Endothelial cell of umbilical vein (primary cell): ENCODE measurements around the gene SLF2. TPM values are rescaled to one million over a fixed set of nuclear protein-coding genes. Genes with fewer than 3 reads are reported as not detected.

ENCODE experiments used
- BruUV-seq: library from RNA; stranded (reverse); fragments of 400-500 nt; replicated peaks from 2 replicates; lab custom pipeline; 2021; lab: Mats Ljungman, UMichigan
- CTCF ChIA-PET: fragments of 300-600, 350-600 bp; sonication (Branson Sonifier 250); formaldehyde crosslinking; loops from one replicate; lab custom pipeline; 2021; ENCODE audit warnings: antibody characterized with exemption, inconsistent platforms; lab: Charles Lee
- POLR2A ChIA-PET: fragments of 300-600, 350-600 bp; sonication (Branson Sonifier 250); formaldehyde crosslinking; loops from one replicate; lab custom pipeline; 2021; ENCODE audit warnings: antibody characterized with exemption, inconsistent platforms; lab: Charles Lee
- DNase-seq: peaks from one replicate; pipeline ENCODE4 v3.0.0-alpha.2; 2011; ENCODE audit warnings: low read depth, low spot score
- FAIRE-seq: peaks from 2 replicates; lab custom pipeline; 2011; peaks lifted over from hg19 to GRCh38; lab: Jason Lieb, UNC
- H2AFZ ChIP-seq: 2 replicates; pipeline ENCODE4 v1.6.0; 2012; ENCODE audit warnings: low read depth, low read length, control low read depth, inconsistent platforms
- H3K27ac ChIP-seq: 2 replicates; pipeline ENCODE4 v1.5.1; 2011; ENCODE audit warnings: low read depth, mild to moderate bottlenecking, control low read depth, low read length, moderate library complexity; ENCODE audit not compliant: insufficient read depth
- H3K27me3 ChIP-seq, 2 experiments: 2 replicates each; pipeline versions ENCODE4 v1.6.0 to v1.6.1; 2011; ENCODE audit warnings: low read length in 2 of 2, mixed read lengths in 1 of 2; ENCODE audit not compliant: control insufficient read depth in 2 of 2, insufficient read depth in 2 of 2
- H3K36me3 ChIP-seq, 2 experiments: 2 replicates in 1 of 2; 3 replicates in 1 of 2; pipeline ENCODE4 v1.5.1; 2011; ENCODE audit warnings: low read length in 2 of 2, mild to moderate bottlenecking in 1 of 2, moderate library complexity in 1 of 2; ENCODE audit not compliant: control insufficient read depth in 2 of 2, insufficient read depth in 2 of 2; ENCODE audit errors: extremely low read depth in 1 of 2
- H3K4me1 ChIP-seq: 3 replicates; pipeline ENCODE4 v1.5.1; 2011; ENCODE audit warnings: mild to moderate bottlenecking, low read length; ENCODE audit not compliant: control insufficient read depth, insufficient read depth; ENCODE audit errors: extremely low read depth
- H3K4me2 ChIP-seq: 2 replicates; pipeline ENCODE4 v1.6.1; 2011; ENCODE audit warnings: low read length, control low read depth, mixed read lengths; ENCODE audit not compliant: insufficient read depth
- H3K4me3 ChIP-seq, 3 experiments: fragments of 200-600 bp in 1 of 3; sonication (generic), shearing (Covaris generic) in 1 of 3; replicated peaks in 1 of 3; 2 replicates each; pipeline ENCODE4 v1.5.1; 2011 to 2016; ENCODE audit warnings: control low read depth in 3 of 3, low read length in 3 of 3, mild to moderate bottlenecking in 2 of 3, inconsistent platforms in 1 of 3, low read depth in 1 of 3, moderate library complexity in 1 of 3; ENCODE audit not compliant: insufficient read depth in 1 of 3
- H3K79me2 ChIP-seq: 2 replicates; pipeline ENCODE4 v1.6.0; 2012; ENCODE audit warnings: low read length, inconsistent platforms; ENCODE audit not compliant: control insufficient read depth, insufficient read depth
- H3K9ac ChIP-seq: replicated peaks from 2 replicates; pipeline ENCODE3; 2011; ENCODE audit warnings: low read length, control low read depth; ENCODE audit not compliant: insufficient read depth; ENCODE audit errors: extremely low read depth
- H3K9me1 ChIP-seq: replicated peaks from 3 replicates; pipeline ENCODE4 v1.6.0; 2011; ENCODE audit warnings: mild to moderate bottlenecking, low read length; ENCODE audit not compliant: control insufficient read depth, insufficient read depth; ENCODE audit errors: extremely low read depth
- H3K9me3 ChIP-seq: replicated peaks from 2 replicates; pipeline ENCODE4 v1.5.1; 2012; ENCODE audit warnings: low read length, inconsistent platforms; ENCODE audit not compliant: control insufficient read depth, insufficient read depth
- H4K20me1 ChIP-seq: replicated peaks from 2 replicates; pipeline ENCODE3; 2011; ENCODE audit warnings: mild to moderate bottlenecking, low read length; ENCODE audit not compliant: control insufficient read depth, insufficient read depth; ENCODE audit errors: extremely low read depth
- CTCF ChIP-seq, 2 donors: IDR thresholded peaks; 1 replicate in 1 of 2; 2 replicates in 1 of 2; pipeline ENCODE4 v1.5.1; 2011; ENCODE audit warnings: low read length in 2 of 2, mild to moderate bottlenecking in 2 of 2, moderate library complexity in 2 of 2, control low read depth in 1 of 2, inconsistent platforms in 1 of 2, low read depth in 1 of 2; ENCODE audit not compliant: insufficient read depth in 1 of 2; ENCODE audit errors: extremely low read depth in 1 of 2
- FOS ChIP-seq: IDR thresholded peaks from 2 replicates; pipeline ENCODE4 v1.6.1; 2011; ENCODE audit warnings: mild to moderate bottlenecking, low read length, moderate library complexity, borderline replicate concordance; ENCODE audit not compliant: insufficient read depth
- GATA2 ChIP-seq: IDR thresholded peaks from 2 replicates; pipeline ENCODE4 v1.7.0; 2011; ENCODE audit warnings: low read depth, mild to moderate bottlenecking, moderate library complexity, mixed read lengths, low read length; ENCODE audit not compliant: insufficient read length, insufficient read depth
- JUN ChIP-seq: IDR thresholded peaks from 2 replicates; pipeline ENCODE4 v1.6.1; 2011; ENCODE audit warnings: borderline replicate concordance, low read depth; ENCODE audit not compliant: insufficient read length, insufficient read depth
- MAX ChIP-seq: IDR thresholded peaks from 2 replicates; pipeline ENCODE4 v1.6.1; 2011; ENCODE audit not compliant: insufficient read depth, insufficient read length
- MYC ChIP-seq: IDR thresholded peaks from one replicate; pipeline ENCODE4 v1.6.1; 2011; ENCODE audit warnings: mild to moderate bottlenecking, low read depth, low read length
- POLR2A ChIP-seq: IDR thresholded peaks from 2 replicates; pipeline ENCODE4 v1.6.1; 2012; ENCODE audit warnings: low read depth, mild to moderate bottlenecking, control low read depth, low read length
- POLR2AphosphoS5 ChIP-seq: IDR thresholded peaks from 2 replicates; pipeline ENCODE4 v1.6.1; 2012; ENCODE audit warnings: low read depth, mild to moderate bottlenecking, control low read depth, low read length, moderate library complexity; ENCODE audit not compliant: insufficient read depth
- dilution Hi-C: fragments of 300-500 bp; cut with MboI; formaldehyde crosslinking; loops from one replicate; pipeline ENCODE4 v1.15.0; 2019; ENCODE audit warnings: low sequenced_read_pairs; ENCODE audit not compliant: extremely low pct_ligation_motif_present
- intact Hi-C: fragments of 100-400 bp; cut with micrococcal nuclease; formaldehyde crosslinking; loops from one replicate; pipeline ENCODE4 v1.10.0; 2022
- polyA plus RNA-seq, 4 experiments: library from polyadenylated mRNA; depleted of rRNA in 3 of 4; stranded (reverse) in 3 of 4; unstranded in 1 of 4; fragments of >200 nt; gene quantifications; 2 replicates each; pipeline versions ENCODE4 v1.2.1 to v1.2.3, GENCODE V29; 2011 to 2012; ENCODE audit warnings: missing spikeins in 1 of 4
- total RNA-seq: library from RNA; stranded (reverse); gene quantifications from 2 replicates; pipeline ENCODE4 v1.2.3, GENCODE V29; 2021

Gene SLF2
- total and polyA plus RNA-seq, 2 donors (not counting 3 experiments of a cell fraction or from before 2014, with no cell fraction given): 7.5 to 35.5 TPM

- peaks cover 3% of the 10 kb centered on the region for H3K4me1 ChIP-seq
- FAIRE-seq (no peak), DNase-seq (no peak)
- POLR2A ChIA-PET: no interaction called here
- H3K4me3 ChIP-seq: no peak overlapping the region
- TF ChIP-seq POLR2A (no peak), POLR2AphosphoS5 (no peak)
- H2AFZ ChIP-seq: no peak overlapping the region
- H3K79me2 ChIP-seq: no peaks in the 10 kb centered on the region
- CTCF ChIA-PET: interaction anchor here (1.3 kb wide), 1 partner anchor 50 kb away, joined by 3 read pairs; no protein-coding TSS in a partner anchor
- H3K4me2 ChIP-seq: no peak overlapping the region
- no peak overlapping the region for H3K9ac ChIP-seq
- no TSS peak for BruUV-seq
- H3K27ac ChIP-seq: no peak overlapping the region
- H4K20me1 ChIP-seq: no peaks in the 10 kb centered on the region
- dilution Hi-C loops: no loop called here
- H3K9me1 ChIP-seq: no peaks in the 10 kb centered on the region
- H3K27me3 ChIP-seq: no peaks in the 10 kb centered on the region
- peaks cover 4 to 8% of the 10 kb centered on the region in 2 experiments for H3K36me3 ChIP-seq
- H3K9me3 ChIP-seq: no peaks in the 10 kb centered on the region
- intact Hi-C loops: no loop called here
Observed at GRCh38 chr10:100963826-100964225, 51.1 kb downstream of the SLF2 start.

GRCh38 chr10:100965820-100966219, 53.1 kb downstream of the SLF2 start:
- H3K27ac ChIP-seq: no peak overlapping the region
- TF ChIP-seq MAX (no peak), FOS (no peak), JUN (no peak), CTCF (IDR thresholded peaks at IDR 0.05; ENCODE audit: extremely low read depth in 1 of 2, insufficient read depth in 1 of 2, low read depth in 1 of 2, low read length in 2 of 2) (no peak), POLR2A (no peak), GATA2 (no peak), POLR2AphosphoS5 (no peak), MYC (no peak)
- intact Hi-C loops: no loop called here
- H3K4me2 ChIP-seq: no peak overlapping the region
- H4K20me1 ChIP-seq: no peaks in the 10 kb centered on the region
- H3K9me1 ChIP-seq: no peaks in the 10 kb centered on the region
- BruUV-seq: no TSS peak
- no peak overlapping the region for H2AFZ ChIP-seq
- CTCF ChIA-PET: interaction anchor here (1.3 to 5.3 kb wide), 4 partner anchors 9 to 49 kb away, joined by 4 to 54 read pairs (median 5); no protein-coding TSS in a partner anchor
- no peak for FAIRE-seq
- no peaks in the 10 kb centered on the region for H3K79me2 ChIP-seq
- no peak for DNase-seq
- POLR2A ChIA-PET: no interaction called here
- H3K36me3 ChIP-seq: peaks cover 0 to 4% of the 10 kb centered on the region in 2 experiments
- H3K27me3 ChIP-seq: no peaks in the 10 kb centered on the region
- peaks cover 12% of the 10 kb centered on the region for H3K4me1 ChIP-seq
- no peak overlapping the region for H3K4me3 ChIP-seq
- dilution Hi-C loops: no loop called here
- no peaks in the 10 kb centered on the region for H3K9me3 ChIP-seq
- H3K9ac ChIP-seq: no peak overlapping the region
